H1 (cell line): ENCODE data around the gene SLC12A7.

Experiments used
- ASH2L ChIP-seq: fragments of 200-600, 300-600 bp; sonication (generic); IDR thresholded peaks from one replicate; pipeline ENCODE4 v1.7.1; 2017; ENCODE audit warnings: low read length
- ATF2 ChIP-seq: IDR thresholded peaks from 2 replicates; pipeline ENCODE4 v1.6.1; 2012; ENCODE audit warnings: low read length, inconsistent platforms
- EZH2 ChIP-seq: fragments of 200-600 bp; sonication (generic); IDR thresholded peaks from 2 replicates; pipeline ENCODE4 v1.7.1; 2012; ENCODE audit warnings: low read depth, mild to moderate bottlenecking, moderate library complexity, low read length, inconsistent platforms; ENCODE audit not compliant: severe bottlenecking
- FOSL1 ChIP-seq: IDR thresholded peaks from 2 replicates; pipeline ENCODE4 v1.6.1; 2011; ENCODE audit warnings: mild to moderate bottlenecking, low read depth, low read length, moderate library complexity; ENCODE audit not compliant: insufficient read depth
- POLR2A ChIP-seq, 2 experiments: IDR thresholded peaks; 1 replicate in 1 of 2; 2 replicates in 1 of 2; pipeline ENCODE4 v1.6.1; 2011; ENCODE audit warnings: low read depth in 2 of 2, low read length in 2 of 2, mild to moderate bottlenecking in 2 of 2; ENCODE audit errors: control extremely low read depth in 1 of 2
- RAD21 ChIP-seq, 2 experiments: IDR thresholded peaks in 1 of 2; conservative IDR thresholded peaks in 1 of 2; 2 replicates each; pipeline ENCODE4 v1.6.1; 2011; ENCODE audit warnings: low read depth in 2 of 2, low read length in 2 of 2, improper control_type of control experiment in 1 of 2, inconsistent platforms in 1 of 2, mild to moderate bottlenecking in 1 of 2, moderate library complexity in 1 of 2
- RXRA ChIP-seq: IDR thresholded peaks from 2 replicates; pipeline ENCODE4 v1.6.1; 2011; ENCODE audit warnings: low read depth, mild to moderate bottlenecking, low read length, moderate library complexity; ENCODE audit not compliant: insufficient read depth
- TCF12 ChIP-seq: IDR thresholded peaks from 2 replicates; pipeline ENCODE4 v1.6.1; 2011; ENCODE audit warnings: low read depth, mild to moderate bottlenecking, low read length
- USF2 ChIP-seq: IDR thresholded peaks from 2 replicates; pipeline ENCODE4 v1.6.1; 2011; ENCODE audit warnings: low read length, improper control_type of control experiment
- ZNF274 ChIP-seq: IDR thresholded peaks from 2 replicates; pipeline ENCODE4 v1.7.0; 2012; ENCODE audit warnings: low read length, borderline replicate concordance; ENCODE audit errors: extremely low read depth
- TF ChIP-seq, protein P1 (sequence below), 3 experiments: IDR thresholded peaks; 1 replicate in 2 of 3; 2 replicates in 1 of 3; pipeline versions ENCODE4 v1.5.1 to v1.6.1; 2011; ENCODE audit warnings: low read length in 3 of 3, mild to moderate bottlenecking in 3 of 3, inconsistent platforms in 2 of 3, low read depth in 1 of 3, moderate library complexity in 1 of 3; ENCODE audit not compliant: insufficient read depth in 1 of 3; ENCODE audit errors: control extremely low read depth in 1 of 3

DNA sequence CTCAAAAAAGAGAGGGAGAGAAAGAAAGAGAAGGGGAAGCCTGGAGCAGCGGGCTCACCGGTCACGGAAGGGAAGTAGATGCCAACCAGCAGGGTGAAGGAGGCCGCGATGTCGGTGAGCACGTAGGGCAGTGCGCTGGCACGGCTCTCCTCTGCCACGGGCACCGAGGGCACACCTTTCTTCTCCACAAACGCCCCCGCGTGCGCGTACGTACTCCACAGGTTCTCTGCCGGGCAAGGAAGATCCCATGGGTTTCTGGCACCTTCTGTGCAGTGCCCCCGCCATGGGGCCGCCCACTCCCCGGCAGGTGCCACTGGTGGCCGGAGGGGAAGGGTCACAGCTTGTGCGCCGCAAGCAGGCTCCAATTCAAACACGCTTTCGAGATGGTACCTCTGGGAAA, 30.3 kb downstream of the SLC12A7 start:
- no peak for TF ChIP-seq RAD21 (IDR thresholded peaks at IDR 0.05 in 1 of 2, conservative IDR thresholded peaks at IDR 0.05 in 1 of 2; ENCODE audit: low read depth in 2 of 2, low read length in 2 of 2)
- no peak for TF ChIP-seq USF2
- TF ChIP-seq, protein P1, sequence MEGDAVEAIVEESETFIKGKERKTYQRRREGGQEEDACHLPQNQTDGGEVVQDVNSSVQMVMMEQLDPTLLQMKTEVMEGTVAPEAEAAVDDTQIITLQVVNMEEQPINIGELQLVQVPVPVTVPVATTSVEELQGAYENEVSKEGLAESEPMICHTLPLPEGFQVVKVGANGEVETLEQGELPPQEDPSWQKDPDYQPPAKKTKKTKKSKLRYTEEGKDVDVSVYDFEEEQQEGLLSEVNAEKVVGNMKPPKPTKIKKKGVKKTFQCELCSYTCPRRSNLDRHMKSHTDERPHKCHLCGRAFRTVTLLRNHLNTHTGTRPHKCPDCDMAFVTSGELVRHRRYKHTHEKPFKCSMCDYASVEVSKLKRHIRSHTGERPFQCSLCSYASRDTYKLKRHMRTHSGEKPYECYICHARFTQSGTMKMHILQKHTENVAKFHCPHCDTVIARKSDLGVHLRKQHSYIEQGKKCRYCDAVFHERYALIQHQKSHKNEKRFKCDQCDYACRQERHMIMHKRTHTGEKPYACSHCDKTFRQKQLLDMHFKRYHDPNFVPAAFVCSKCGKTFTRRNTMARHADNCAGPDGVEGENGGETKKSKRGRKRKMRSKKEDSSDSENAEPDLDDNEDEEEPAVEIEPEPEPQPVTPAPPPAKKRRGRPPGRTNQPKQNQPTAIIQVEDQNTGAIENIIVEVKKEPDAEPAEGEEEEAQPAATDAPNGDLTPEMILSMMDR (IDR thresholded peaks at IDR 0.05; ENCODE audit: control extremely low read depth in 1 of 3, insufficient read depth in 1 of 3, low read depth in 1 of 3, low read length in 3 of 3), result no peak
- TF ChIP-seq FOSL1, result no peak
- no peak for TF ChIP-seq ZNF274
- no peak for TF ChIP-seq RXRA
- TF ChIP-seq EZH2, result no peak
- no peak for TF ChIP-seq TCF12
- TF ChIP-seq POLR2A (IDR thresholded peaks at IDR 0.05; ENCODE audit: control extremely low read depth in 1 of 2, low read depth in 2 of 2, low read length in 2 of 2), result no peak
- no peak for TF ChIP-seq ATF2
- TF ChIP-seq ASH2L, result no peak
